ENCODE results near the gene PGC. TPM values are rescaled to one million over a fixed set of nuclear protein-coding genes. Genes with fewer than 3 reads are reported as not detected.

Gene PGC
- total RNA-seq, 1 donor from 2014 or later, result not detected

DNA sequence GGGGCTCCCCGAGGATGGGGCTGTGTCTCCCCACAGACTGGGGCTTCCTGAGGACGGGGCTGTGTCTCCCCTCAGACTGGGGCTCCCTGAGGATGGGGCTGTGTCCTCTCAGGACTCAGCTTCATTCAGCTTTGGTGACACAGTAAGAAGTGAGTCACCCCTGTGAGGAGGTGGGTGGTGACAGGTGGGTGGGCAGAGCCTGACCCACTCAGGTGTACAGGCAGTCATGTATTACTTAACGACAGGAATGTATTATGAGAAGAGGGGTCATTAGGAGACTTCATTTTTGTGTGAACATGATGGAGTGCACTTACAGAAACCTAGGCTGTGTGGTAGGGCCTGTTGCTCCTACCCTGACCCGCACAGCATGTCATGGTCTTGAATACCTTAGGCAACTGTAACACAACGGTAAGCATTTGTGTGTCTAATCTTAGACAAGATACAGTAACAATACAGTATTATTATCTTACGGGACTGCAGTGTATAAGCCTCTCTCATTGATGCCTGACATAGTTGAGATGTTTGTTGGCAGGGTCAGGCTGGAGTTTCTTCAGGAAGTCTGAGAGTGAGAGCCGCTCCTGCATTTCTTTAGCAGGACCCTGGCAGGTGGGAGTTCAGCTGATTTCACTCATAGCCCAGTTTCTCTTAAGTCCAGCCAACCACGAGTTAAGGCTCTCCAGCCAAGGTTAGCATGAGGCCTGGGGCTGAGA lies 10.9 kb upstream of the PGC start:
- intact Hi-C loops (cut with DNase I), result no loop called here
- DNase-seq, result no peak

DNA sequence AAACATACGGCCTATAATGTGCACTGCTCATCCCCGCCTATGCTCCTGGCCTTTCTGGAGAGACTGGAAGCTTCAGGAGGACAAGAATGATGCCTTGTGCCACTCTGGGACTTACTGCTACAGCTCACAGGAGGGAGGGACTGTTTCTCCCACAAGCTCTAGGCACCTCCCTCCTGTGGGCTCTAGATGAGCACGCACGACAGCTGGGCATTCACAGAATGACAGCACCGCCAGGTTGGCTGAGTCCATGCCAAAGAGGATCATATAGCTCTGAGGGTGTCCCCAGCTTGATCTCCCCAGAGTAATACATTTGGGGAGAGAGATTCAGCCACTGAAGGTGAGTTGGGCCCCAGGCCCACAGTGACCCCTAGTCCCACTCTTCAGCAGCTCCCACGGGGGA lies 10.1 kb upstream of the PGC start:
- no peak for DNase-seq
- intact Hi-C loops (cut with DNase I), result no loop called here
- ATAC-seq (ENCODE audit: poor library complexity), result no peak

More for the DNA sequence above, 10.9 kb upstream of the PGC start:
- ATAC-seq (ENCODE audit: poor library complexity), result no peak

DNA sequence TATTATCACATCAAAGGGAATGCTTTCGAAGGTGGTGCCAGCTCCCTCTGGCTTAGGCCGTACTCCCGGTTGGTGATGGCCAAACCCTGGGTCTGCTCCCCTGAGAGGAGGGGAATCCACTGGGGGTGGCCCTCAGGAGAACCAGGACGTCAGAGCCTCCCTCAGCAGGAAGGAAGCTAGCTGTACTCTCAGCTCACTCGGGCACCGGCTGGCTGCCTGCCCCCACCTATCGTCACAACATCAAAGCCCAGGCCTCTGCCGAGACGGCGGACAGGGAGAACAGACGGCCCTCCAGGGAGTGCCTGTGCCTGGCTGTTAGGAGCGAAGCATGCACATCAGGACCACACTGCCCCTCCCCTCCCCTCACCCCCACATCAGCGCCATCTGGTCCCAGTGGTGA lies 9.2 kb upstream of the PGC start:
- ATAC-seq (ENCODE audit: poor library complexity) (no peak), DNase-seq (peak; percentile 30)
- intact Hi-C loops (cut with DNase I), result no loop called here

DNA sequence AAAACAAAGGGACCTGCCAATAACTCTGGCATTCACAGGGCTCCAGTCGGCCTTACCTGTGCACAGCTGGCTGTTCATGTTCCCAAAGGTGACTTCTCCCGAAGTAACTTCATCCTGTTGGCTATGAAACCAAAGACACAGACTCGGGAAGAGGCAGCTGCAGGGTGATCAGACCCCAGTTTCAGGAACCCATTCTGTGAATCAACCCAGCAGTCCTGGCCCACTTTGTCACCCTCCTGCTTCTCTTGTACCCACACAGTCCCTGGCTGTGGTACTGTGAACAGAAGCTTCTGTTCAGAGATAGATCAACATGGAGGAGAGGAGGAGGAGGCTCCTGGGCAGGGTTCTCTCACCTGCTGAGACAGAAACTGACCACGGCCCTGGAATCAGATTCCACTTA lies 8.7 kb upstream of the PGC start:
- ATAC-seq (ENCODE audit: poor library complexity) (no peak), DNase-seq (no peak)
- intact Hi-C loops (cut with DNase I), result no loop called here

DNA sequence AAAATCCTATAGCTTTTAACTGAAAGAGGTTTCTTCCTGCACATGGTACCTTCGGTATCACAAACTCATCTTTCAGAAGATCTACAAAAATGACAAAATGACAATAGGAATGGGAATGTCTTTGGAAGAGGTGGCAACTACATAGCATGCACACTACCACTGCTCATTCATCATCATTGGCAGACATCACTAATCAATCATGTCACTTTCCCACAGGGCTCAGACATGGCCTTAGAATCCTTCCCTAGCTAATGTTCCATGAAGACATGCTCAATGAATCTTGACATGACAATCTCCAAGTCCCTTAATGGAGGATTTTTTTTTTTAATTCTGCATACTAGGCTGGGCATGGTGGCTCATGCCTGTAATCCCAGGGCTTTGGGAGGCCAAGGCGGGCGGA lies 3.2 kb upstream of the PGC start:
- DNase-seq (no peak), ATAC-seq (ENCODE audit: poor library complexity) (no peak)
- intact Hi-C loops (cut with DNase I), result no loop called here

DNA sequence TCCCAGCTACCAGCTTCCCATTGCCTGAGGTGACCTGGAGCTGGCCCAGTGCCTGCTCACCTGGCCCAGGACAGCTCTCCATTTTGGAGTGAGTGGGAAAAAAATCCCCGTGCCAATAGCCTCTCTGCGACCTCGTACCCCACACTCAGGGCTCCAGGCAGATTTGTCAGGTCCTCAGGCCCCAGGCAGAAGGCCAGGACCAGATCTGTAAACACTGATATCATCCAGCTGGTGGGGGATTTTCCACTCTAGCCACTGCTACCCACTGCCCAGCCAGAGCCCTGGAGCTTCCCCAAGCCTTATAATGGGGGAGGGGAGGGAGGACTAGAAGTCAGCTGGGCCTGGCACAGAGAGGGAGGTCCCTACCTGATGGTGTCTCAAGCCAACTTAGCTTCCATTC lies 1.3 kb upstream of the PGC start:
- DNase-seq (peak; percentile 17), ATAC-seq (ENCODE audit: poor library complexity) (no peak)
- intact Hi-C loops (cut with DNase I), result no loop called here

DNA sequence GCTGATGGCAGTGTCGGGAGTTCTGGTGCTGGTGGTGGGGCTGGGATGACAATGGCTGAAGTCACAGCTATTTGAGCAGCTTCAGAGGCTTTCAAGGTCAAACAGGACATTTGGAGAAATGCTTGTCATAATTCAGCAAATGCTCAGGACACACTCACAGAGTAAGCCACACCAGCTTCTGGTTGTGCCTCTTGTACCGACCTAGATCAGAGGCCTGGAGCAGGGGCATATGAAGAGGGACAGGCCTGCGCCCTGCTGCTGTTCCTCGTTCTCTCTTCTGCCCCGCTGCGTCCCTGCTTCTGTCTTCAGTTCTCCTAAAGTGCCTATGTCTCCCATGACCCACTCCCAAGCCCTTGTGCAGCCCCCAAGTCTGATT lies 893 bp upstream of the PGC start:
- ATAC-seq (ENCODE audit: poor library complexity) (no peak), DNase-seq (peak; percentile 3)
- intact Hi-C loops (cut with DNase I), result no loop called here

DNA sequence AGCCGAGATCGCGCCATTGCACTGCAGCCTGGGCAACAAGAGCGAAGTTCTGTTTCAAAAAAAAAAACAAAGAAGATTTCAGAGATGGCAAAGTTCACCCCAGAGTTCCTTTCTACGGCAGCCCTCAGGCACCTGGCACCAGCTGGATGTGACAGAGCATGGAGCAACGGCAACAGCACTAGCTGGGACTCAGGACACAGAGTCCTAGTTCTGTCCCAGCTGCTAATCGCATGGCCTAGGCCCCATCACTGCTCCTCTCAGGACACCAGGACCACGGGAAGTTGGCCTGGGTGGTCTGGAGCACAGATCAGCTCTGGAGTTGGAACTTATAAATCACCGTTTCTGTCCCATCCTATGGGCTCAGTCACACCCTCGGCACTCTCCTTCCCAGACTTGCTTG lies 1.1 kb downstream of the PGC start:
- no peak for ATAC-seq (ENCODE audit: poor library complexity)
- intact Hi-C loops (cut with DNase I), result no loop called here
- DNase-seq, result peak; percentile 14

DNA sequence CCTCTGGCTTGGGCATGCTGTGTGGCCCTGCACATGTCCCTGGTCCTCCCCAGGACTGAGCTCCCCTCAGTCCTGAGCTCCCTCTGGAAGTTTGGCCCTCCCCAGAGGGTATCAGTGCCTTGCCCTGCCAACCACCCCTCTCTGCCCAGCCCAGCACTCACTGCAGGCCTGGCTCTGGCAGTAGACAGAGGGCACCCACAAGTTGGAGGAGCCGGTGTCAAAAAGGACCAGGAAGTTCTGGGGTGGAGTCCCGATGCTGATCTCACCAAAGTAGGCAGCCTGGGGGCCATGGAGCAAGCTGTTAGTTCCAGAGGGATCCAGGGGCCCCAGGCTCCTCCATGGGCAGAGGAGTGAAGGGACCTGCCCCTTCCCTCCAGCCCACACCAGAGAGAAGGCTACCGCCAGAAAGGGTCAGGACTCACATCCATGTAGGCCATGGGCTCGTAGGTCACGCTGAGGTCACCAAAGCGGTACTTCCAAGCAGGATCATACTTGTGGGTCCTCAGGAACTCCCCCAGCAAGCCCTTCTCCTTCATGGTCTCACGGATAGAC lies 2.9 kb downstream of the PGC start:
- DNase-seq (peak; percentile 10), ATAC-seq (ENCODE audit: poor library complexity) (no peak)
- intact Hi-C loops (cut with DNase I), result no loop called here

DNA sequence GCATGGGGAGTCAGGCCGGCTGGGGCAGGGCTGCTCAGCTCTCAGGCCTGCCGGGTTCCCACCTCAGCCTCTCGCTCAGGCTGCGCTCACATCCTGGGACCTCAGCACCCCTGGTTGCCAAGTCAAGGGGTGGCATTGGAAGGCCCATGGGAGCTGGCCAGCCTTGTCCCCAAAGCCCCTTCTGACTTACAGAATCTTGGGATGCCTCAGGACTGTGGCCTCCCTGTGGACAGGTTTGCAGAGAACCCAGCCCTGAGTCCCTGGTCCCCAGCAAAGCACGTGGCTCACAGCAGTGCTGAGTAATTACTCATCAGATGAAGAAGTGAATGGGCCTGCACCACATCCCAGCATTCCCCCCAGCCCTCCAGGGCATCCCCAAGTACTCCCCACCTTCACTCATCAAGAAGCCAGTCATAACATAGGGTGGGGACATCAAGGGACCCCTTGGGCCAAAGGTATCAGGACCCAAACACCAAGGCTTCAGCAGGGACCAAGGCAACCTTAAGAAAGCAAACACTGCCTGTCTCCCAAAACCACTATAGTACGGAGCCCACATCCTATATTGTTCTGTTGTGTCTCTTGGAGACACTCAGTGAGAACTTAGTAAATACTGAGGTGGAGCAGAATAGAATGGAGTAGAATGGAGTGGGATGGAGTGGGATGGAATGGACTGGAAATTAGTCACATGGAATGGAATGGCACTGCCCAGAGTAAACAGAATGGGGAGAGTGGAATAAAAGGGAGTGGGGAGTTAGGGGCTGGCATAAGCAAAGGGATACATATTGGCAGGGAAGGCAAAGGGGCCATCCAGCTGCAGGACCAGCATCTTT lies 3.6 kb downstream of the PGC start:
- peak; percentile 9 for DNase-seq
- no peak for ATAC-seq (ENCODE audit: poor library complexity)
- intact Hi-C loops (cut with DNase I), result no loop called here

DNA sequence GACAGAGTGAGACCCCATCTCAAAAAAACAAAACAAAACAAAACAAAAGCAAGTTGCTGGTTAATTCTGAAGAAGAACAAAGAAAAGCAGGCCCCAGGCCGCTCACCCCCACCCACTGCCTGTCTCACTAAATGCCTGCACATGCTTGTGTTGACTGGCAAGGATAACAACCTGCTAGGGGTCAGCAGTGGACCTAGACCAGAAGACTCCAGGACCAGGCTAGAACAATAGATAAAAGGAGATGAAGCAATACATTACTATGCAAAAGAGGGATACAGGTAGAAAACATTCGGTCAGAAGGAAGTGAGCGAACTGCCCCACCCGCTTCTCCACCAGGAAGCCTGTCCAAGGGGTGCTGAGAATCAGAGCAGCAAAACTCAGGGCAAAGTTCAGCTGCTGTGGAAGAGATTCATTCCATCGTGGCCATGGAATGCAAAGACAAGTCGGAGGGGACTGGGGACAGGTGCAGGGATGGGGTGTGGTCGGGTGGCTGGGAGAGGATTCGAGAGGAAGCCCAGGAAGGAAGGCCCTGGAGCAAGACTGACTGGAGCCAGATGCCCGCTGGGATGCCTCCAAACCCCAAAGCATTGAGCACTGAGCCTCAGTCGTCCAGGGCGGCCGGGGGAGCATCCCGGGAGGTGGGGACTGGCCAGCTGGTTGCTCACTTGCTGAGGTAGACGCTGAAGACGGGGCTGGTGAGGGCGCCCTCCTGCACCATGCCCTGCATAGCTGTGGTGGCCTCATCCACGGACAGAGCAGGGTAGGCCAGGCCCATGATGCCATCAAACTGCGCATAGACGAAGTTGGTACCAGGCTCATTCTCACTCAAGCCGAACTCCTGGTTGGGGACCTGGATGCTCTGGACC lies 5.3 kb downstream of the PGC start:
- intact Hi-C loops (cut with DNase I), result no loop called here
- peak; percentile 38 for DNase-seq
- no peak for ATAC-seq (ENCODE audit: poor library complexity)

DNA sequence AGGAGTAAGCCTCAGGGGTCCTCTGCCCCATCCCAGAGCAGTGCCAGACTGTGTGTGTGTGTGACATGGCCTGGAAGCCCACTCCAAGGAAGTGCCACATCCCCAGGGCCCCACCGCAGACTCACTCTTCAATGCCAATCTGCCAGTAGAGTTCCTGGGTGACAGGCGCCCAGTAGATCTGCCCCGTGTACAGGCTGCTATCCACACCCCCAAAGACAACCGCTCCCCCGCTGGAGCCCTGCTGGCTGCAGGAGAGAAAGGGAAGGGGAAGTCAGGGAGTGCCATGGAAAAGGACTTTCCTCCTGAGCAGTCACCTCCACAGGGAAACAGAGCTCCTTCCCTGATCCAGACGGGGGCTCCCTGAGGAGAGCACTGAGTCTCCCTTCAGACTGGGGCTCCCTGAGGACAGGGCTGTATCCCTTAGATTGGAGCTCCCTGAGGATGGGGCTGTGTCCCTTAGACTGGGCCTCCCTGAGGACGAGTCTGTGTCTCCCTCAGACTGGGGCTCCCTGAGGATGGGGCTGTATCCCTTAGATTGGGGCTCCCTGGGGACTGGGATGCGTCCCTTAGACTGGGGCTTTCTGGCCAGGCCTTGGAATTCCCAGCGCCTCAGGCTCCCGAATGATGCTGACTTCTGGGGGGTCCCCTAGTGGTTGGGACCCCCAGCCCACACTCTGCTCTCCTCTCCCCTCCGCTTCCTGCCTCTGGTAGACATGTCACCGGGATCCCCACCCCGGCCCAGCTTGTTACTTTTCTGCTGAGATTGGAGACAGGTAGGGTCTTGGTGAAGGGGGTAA lies 6.6 kb downstream of the PGC start:
- DNase-seq (peak; percentile 28), ATAC-seq (ENCODE audit: poor library complexity) (no peak)
- intact Hi-C loops (cut with DNase I), result no loop called here

DNA sequence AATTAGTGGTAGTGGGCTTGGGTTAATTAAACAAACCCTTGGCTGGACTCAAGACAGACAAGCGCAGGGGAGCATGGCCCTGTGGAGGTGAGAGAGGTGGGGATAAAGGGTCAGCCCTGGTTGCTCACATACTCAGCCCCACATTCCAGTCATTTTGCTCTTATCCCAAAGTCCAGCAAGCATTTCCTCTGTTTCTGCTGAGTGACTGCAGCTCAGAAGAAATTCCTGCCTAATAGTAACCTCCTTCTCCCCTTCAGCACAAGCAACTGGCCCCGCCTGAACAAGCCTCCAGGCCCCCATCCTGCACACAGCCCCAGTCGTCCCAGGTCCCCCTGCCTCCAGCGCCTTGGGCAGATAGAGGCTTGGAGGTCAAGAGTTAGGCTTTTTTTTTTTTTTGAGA lies 8.2 kb downstream of the PGC start:
- intact Hi-C loops (cut with DNase I), result no loop called here
- no peak for DNase-seq
- ATAC-seq (ENCODE audit: poor library complexity), result no peak

DNA sequence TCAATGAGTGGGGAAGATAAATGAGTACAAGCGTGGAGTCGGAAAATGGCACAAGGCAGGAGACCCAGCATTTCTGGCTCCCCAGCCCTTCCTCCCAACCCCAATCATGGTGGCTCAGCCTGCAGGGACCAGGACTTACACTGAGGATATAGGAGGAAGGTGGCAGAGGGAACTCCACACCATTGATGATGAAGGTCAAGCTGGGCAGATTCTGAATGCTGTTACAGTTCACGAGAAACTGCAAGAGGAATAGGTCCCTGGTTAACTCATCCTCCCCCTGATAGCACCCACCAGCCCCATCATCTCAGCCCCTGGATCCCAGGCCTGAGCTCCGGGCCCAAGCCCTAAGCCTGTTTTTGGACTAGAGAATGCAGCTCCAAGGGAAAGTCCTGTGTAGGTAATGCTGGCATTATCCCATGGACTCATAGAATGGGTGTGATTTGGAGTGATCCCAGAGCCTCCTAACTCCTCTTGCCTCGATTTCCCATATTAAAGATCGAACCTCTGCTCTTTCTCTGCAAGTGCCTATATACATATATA lies 9.5 kb downstream of the PGC start:
- intact Hi-C loops (cut with DNase I), result no loop called here
- no peak for DNase-seq
- ATAC-seq (ENCODE audit: poor library complexity), result no peak

DNA sequence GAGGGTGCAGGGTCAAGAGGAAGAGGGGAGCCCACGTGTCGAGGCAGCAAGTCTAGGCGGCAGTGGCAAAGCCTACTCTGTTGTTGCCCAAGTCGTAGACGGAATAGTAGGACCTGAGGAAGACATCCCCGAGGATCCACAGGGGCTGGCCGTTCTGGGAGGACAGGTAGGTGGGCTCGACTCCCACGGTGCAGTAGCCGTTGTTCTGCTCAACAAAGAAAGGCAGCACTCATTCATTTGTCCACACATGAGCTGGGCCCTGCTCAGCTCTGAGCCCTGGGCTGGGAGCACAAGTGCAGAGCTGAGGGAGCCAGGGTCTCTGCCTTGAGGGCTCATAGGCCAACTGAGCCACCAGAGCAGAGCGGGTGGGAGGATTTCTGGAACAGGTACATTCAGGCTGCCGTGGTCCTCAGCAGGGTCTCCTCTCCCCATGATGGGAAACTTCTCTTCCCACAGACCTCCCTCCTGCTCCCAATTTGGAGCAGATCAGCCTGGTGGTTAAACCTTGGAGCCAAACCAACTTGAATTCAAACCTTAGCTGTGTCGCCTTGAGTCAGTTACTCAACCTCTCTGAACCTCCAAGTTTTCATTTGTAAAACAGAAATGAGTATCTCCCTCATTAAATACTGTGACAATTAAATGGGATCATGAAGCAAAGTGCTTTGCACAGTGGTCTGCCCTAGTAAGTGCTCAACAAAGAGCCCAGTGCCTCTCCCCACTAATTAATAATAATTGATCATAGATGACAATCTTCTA lies 10.2 kb downstream of the PGC start:
- ATAC-seq (ENCODE audit: poor library complexity) (no peak), DNase-seq (no peak)
- intact Hi-C loops (cut with DNase I), result no loop called here

DNA sequence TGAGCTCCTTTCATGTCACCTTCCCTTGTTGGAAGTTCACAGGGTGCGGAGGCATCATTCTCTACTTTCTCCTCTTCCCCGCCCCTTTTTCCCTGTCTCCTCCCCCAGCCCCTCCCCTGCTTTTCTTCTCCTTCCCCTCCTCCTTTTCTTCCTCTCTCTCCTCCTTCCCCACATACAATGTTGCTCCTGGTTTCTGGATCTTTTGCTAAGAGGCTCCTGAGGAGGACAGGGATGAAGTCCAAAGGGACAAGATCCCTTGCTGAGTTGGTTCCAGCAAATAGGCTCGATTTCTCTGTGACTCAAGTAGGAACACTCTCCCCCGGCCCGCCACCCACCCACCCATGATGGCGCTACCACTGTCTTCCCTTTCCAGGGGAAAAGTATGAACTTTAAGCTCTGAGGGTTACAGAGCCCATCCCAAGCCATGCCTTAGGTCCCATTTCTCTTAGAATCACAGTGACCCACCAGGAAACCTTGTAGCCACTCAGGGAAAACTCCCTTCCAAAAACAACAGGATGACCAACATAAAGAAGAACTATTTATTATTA lies 10.9 kb downstream of the PGC start:
- no peak for DNase-seq
- intact Hi-C loops (cut with DNase I), result no loop called here
- ATAC-seq (ENCODE audit: poor library complexity), result no peak
